Stimulated activated CD8-positive, alpha-beta memory T cell treated with anti-CD3 and anti-CD28 coated beads, Interleukin-4, amount 100 ng/mL, for 24 hours (primary cell): ENCODE results near the gene CENPS.
A peak's percentile ranks its signal among the peaks of the same experiment; 100 is the strongest.
"Not testable (repeated sequence)": the region's sequence is repeated elsewhere in the genome, so short reads cannot be mapped to it uniquely, and the experiment has no call there.

Experiments
- DNase-seq: peaks from one replicate; pipeline ENCODE4 v3.0.0-alpha.2; 2020; ENCODE audit warnings: low read depth

Gene CENPS

GRCh38 chr1:10430216-10431069 lies at the start of gene CENPS:
CENPS (plus strand) TSS chr1:10430433; CDS start chr1:10430518, 85 bp downstream.
- DNase-seq: peak; percentile 95

- no peak for DNase-seq
These were observed 49.5 kb upstream of the CENPS start for GRCh38 chr1:10380594-10381275.

GRCh38 chr1:10383630-10384029 lies 46.6 kb upstream of the CENPS start:
- DNase-seq: no peak

GRCh38 chr1:10384219-10384618 lies 46.0 kb upstream of the CENPS start:
- no peak for DNase-seq

- no peak for DNase-seq
These were observed 43.2 kb upstream of the CENPS start for GRCh38 chr1:10386761-10387676.

- DNase-seq: no peak
These were observed 42.4 kb upstream of the CENPS start for GRCh38 chr1:10387677-10388386.

GRCh38 chr1:10388387-10388715 lies 41.9 kb upstream of the CENPS start:
- DNase-seq: no peak

- DNase-seq: no peak
These were observed 40.8 kb upstream of the CENPS start for GRCh38 chr1:10389271-10389973.

- DNase-seq: no peak
These were observed 33.4 kb upstream of the CENPS start for GRCh38 chr1:10396870-10397269.

- DNase-seq: no peak
These were observed 31.9 kb upstream of the CENPS start for GRCh38 chr1:10398278-10398733.

- peak; percentile 98 for DNase-seq
These were observed 31.3 kb upstream of the CENPS start, which contains the start of gene PGD for GRCh38 chr1:10398734-10399443. PGD (plus strand) TSS chr1:10399064; CDS start chr1:10399118, 54 bp downstream.

GRCh38 chr1:10399444-10399941 lies 30.7 kb upstream of the CENPS start:
- no peak for DNase-seq

GRCh38 chr1:10400013-10400412 lies 30.2 kb upstream of the CENPS start:
- DNase-seq: no peak

GRCh38 chr1:10401281-10401680 lies 29.0 kb upstream of the CENPS start:
- DNase-seq: no peak

- no peak for DNase-seq
These were observed 27.4 kb upstream of the CENPS start for GRCh38 chr1:10402729-10403274.

- DNase-seq: no peak
These were observed 23.0 kb upstream of the CENPS start for GRCh38 chr1:10407201-10407600.

GRCh38 chr1:10415211-10415930 lies 14.9 kb upstream of the CENPS start:
- DNase-seq: no peak

- DNase-seq: not testable (repeated sequence)
These were observed 14.3 kb upstream of the CENPS start for GRCh38 chr1:10415967-10416366.

- DNase-seq: not testable (repeated sequence)
These were observed 11.5 kb upstream of the CENPS start for GRCh38 chr1:10418741-10419140.
